GM11168 (cell line): ENCODE results near the gene SERTAD3.
"Not testable (repeated sequence)": the region's sequence is repeated elsewhere in the genome, so short reads cannot be mapped to it uniquely, and the experiment has no call there.

ENCODE experiments used
- in situ Hi-C: fragments of 300-500 bp; cut with MboI; formaldehyde crosslinking; loops from one replicate; pipeline ENCODE4 v1.12.0; 2022; ENCODE audit warnings: low sequenced_read_pairs; ENCODE audit not compliant: unreplicated experiment

Gene SERTAD3

GRCh38 chr19:40444000-40444824, at the start of gene SERTAD3:
Gene SERTAD3, minus strand, starts transcription at chr19:40444335. Its CDS starts 2,255 bp downstream, at chr19:40442080.
- in situ Hi-C loops: no loop called here

- in situ Hi-C loops: no loop called here
Observed at GRCh38 chr19:40493778-40494177, 49.6 kb upstream of the SERTAD3 start.

- in situ Hi-C loops: no loop called here
Observed at GRCh38 chr19:40492274-40492673, 48.1 kb upstream of the SERTAD3 start.

GRCh38 chr19:40489882-40490230, 45.7 kb upstream of the SERTAD3 start:
- in situ Hi-C loops: no loop called here

- in situ Hi-C loops: no loop called here
Observed at GRCh38 chr19:40486017-40486416, 41.9 kb upstream of the SERTAD3 start.

- in situ Hi-C loops: not testable (repeated sequence)
Observed at GRCh38 chr19:40475878-40476644, 31.9 kb upstream of the SERTAD3 start.

- in situ Hi-C loops: no loop called here
Observed at GRCh38 chr19:40474737-40475136, 30.6 kb upstream of the SERTAD3 start.

GRCh38 chr19:40472516-40472915, 28.4 kb upstream of the SERTAD3 start:
- in situ Hi-C loops: no loop called here

GRCh38 chr19:40471111-40471510, 27.0 kb upstream of the SERTAD3 start:
- in situ Hi-C loops: no loop called here

- in situ Hi-C loops: no loop called here
Observed at GRCh38 chr19:40469011-40469410, 24.9 kb upstream of the SERTAD3 start.

GRCh38 chr19:40466985-40467734, 23.0 kb upstream of the SERTAD3 start, which contains the start of gene SPTBN4:
Gene SPTBN4, plus strand, starts transcription at chr19:40467001. Its CDS starts 5,621 bp downstream, at chr19:40472622.
- in situ Hi-C loops: no loop called here

GRCh38 chr19:40466219-40466984, 22.3 kb upstream of the SERTAD3 start:
- in situ Hi-C loops: no loop called here

- in situ Hi-C loops: no loop called here
Observed at GRCh38 chr19:40465557-40466218, 21.6 kb upstream of the SERTAD3 start, which contains the start of gene BLVRB. Gene BLVRB, minus strand, starts transcription at chr19:40465745. Its CDS starts 57 bp downstream, at chr19:40465688.

GRCh38 chr19:40465025-40465556, 21.0 kb upstream of the SERTAD3 start:
- in situ Hi-C loops: no loop called here

- in situ Hi-C loops: no loop called here
Observed at GRCh38 chr19:40464059-40465024, 20.2 kb upstream of the SERTAD3 start.

GRCh38 chr19:40463587-40464037, 19.5 kb upstream of the SERTAD3 start:
- in situ Hi-C loops: not testable (repeated sequence)

GRCh38 chr19:40461669-40462221, 17.6 kb upstream of the SERTAD3 start:
- in situ Hi-C loops: no loop called here
